ENCODE measurements around the gene CDX1. TPM values are rescaled to one million over a fixed set of nuclear protein-coding genes. Genes with fewer than 3 reads are reported as not detected.

CDX1 gene
- total RNA-seq, 1 donor from 2014 or later: not detected

DNA sequence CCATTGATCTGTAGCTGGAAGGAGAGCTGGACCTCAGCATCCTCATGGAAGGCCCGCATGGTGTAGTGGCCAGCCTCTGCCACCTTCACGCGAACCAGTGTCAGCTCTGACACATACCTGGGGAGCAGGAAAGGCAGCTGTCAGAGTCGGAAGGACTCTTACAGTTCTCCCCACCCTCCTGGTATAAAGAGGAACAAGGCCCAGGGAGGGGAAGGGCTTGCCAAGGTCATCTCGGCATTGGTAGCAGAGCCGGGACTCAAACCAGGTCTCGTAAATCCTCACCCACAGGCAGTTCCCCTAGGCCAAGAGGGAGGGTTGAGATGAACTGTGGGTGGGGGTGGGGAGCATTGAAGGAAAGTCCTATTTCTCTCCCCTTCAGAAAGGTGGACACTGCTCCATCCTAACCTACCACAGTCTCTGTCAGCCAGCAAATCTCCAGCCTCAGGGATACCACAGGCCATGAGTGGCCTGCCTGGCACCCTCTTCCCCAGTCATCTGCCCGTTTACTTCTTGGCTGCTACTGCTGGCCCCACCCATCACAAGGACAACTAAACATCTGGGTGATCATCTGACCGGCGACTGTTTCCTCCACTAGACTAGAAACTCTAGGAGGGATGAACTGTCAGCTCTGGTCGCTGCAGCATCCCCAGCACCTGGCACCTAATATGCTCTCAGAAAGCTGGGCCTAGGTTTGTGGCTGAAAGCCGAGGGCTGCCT is 34.4 kb upstream of the CDX1 start:
- H3K4me3 ChIP-seq (ENCODE audit: low read depth, low read length): no peak overlapping the region
- no peak for DNase-seq (ENCODE audit: low read depth)
- TF ChIP-seq, protein P1, sequence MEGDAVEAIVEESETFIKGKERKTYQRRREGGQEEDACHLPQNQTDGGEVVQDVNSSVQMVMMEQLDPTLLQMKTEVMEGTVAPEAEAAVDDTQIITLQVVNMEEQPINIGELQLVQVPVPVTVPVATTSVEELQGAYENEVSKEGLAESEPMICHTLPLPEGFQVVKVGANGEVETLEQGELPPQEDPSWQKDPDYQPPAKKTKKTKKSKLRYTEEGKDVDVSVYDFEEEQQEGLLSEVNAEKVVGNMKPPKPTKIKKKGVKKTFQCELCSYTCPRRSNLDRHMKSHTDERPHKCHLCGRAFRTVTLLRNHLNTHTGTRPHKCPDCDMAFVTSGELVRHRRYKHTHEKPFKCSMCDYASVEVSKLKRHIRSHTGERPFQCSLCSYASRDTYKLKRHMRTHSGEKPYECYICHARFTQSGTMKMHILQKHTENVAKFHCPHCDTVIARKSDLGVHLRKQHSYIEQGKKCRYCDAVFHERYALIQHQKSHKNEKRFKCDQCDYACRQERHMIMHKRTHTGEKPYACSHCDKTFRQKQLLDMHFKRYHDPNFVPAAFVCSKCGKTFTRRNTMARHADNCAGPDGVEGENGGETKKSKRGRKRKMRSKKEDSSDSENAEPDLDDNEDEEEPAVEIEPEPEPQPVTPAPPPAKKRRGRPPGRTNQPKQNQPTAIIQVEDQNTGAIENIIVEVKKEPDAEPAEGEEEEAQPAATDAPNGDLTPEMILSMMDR (conservative IDR thresholded peaks at IDR 0.05; ENCODE audit: low read depth, low read length): no peak

DNA sequence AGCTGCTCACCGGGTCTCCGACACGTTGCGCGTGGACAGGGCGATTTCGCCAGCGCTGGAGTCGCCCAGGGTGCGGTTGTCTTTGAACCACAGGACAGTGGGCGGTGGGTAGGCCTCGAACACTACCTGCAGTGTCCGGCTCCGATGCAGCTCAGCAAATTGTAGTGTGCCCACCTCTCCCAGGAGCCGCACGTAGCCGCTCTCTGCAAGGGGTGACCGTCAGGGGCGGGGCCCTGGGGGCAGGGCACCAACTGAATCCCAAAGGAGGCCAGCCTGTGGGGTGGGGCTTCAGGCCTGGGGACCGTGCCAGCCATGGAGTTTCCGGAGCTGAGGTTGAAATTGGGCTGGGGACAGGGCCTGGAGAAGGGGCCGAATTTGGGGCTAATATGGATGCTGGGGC is 33.8 kb upstream of the CDX1 start:
- DNase-seq (ENCODE audit: low read depth): no peak
- no peak overlapping the region for H3K4me3 ChIP-seq (ENCODE audit: low read depth, low read length)
- TF ChIP-seq, protein P1 (conservative IDR thresholded peaks at IDR 0.05; ENCODE audit: low read depth, low read length): no peak

DNA sequence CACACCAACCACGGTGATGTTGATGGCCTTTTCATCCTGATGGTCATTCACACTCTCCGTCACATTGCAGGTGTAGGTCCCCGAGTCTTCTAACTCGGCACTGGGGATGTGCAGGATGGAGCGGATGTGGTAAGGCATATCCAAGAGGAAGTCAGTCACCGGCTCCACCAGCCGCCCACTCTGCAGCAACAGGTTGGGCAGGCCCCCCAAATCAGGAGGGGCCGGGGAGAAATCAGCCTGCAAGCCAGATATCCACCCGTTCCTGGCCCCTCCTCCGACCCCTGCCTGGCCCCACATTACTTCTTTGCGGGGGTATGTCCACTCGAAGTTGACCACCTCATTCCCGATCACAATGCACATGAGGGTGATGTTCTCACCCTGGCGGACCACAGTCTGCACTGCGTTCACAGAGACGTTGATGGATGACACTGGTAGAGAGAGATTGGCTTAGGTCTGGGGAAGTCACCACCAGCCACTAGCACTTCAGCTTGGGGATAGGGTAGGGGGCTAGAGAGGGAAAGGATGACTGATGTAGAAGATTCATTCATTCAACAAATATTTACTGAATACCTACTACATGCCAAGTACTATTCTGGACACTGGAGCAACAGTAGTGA is 32.9 kb upstream of the CDX1 start:
- no peak overlapping the region for H3K4me3 ChIP-seq (ENCODE audit: low read depth, low read length)
- TF ChIP-seq, protein P1 (conservative IDR thresholded peaks at IDR 0.05; ENCODE audit: low read depth, low read length): no peak
- DNase-seq (ENCODE audit: low read depth): no peak

DNA sequence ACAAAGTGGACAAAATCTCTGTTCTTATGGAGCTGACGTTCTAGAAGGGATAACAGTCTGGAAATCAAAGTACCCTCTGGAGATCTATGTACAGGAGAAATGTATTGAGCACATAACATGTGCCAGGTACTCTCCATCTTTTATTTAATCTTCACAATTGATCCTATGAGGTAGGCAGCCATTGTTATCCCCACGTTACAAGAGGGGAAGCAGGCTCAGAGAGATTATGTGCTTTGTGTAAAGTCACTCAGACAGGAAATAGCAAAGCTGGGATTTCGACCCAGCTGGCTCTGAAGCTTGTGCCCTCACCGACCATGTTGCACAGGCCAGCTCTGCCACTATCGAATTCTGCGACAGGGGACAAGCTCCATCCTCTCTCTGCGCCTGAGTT is 32.4 kb upstream of the CDX1 start:
- no peak for DNase-seq (ENCODE audit: low read depth)
- TF ChIP-seq, protein P1 (conservative IDR thresholded peaks at IDR 0.05; ENCODE audit: low read depth, low read length): no peak
- no peak overlapping the region for H3K4me3 ChIP-seq (ENCODE audit: low read depth, low read length)

DNA sequence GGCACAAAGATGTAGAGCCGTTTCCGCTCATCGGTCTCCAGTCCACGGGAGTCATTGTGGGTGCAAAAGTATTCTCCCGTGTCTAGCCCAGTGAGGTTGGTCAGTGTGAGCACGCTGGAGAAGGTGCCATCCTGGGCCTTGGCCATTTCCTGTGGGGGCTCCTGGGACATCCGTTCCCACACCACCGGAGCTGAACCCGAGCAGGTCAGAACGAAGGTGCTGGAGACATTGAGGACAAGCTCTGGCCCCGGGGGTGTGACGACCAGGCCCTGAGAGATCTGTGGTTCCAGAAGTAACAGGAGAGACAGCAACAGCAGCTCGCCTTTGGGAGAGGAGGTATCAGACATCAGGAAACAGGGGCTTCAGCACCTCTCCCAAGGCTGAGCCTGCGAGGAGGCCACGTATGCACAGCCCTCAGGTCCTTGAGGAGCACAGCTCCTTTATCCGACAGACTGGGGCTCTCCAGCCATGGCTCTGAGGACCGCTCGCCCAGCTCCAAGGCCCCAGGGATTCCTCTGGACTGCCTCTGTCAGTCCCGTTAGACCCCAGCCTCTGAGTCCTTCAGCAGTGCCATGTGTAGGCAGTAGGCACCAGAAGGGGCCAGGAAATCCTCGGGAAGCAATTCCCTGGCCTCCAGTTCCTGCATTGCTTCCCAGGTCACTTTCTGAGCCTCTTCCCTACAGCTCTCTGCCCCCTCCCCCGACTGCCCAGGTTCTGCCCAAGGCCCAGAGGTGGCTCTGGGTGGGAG is 30.8 kb upstream of the CDX1 start:
- no peak for DNase-seq (ENCODE audit: low read depth)
- no peak overlapping the region for H3K4me3 ChIP-seq (ENCODE audit: low read depth, low read length)
- TF ChIP-seq, protein P1 (conservative IDR thresholded peaks at IDR 0.05; ENCODE audit: low read depth, low read length): no peak

GRCh38 chr5:150136305-150137167 is 30.0 kb upstream of the CDX1 start:
- TF ChIP-seq, protein P1 (conservative IDR thresholded peaks at IDR 0.05; ENCODE audit: low read depth, low read length): no peak
- DNase-seq (ENCODE audit: low read depth): no peak
- H3K4me3 ChIP-seq (ENCODE audit: low read depth, low read length): no peak overlapping the region

All from epithelial cell of proximal tubule (primary cell).